Melanocyte of skin (primary cell): ENCODE measurements around the gene MGAT3. TPM values are rescaled to one million over a fixed set of nuclear protein-coding genes. Genes with fewer than 3 reads are reported as not detected.

ENCODE experiments used
- total RNA-seq, 2 donors: library from RNA; depleted of rRNA; stranded (reverse); fragments of >200 nt; gene quantifications; 2 replicates each; pipeline ENCODE4 v1.2.3, GENCODE V29; 2012

The MGAT3 gene
- under 1 TPM in 1 of 2 donors, not detected in 1; under 0.01 TPM for total RNA-seq

GRCh38 chr22:39456522-39457197 lies at the start of gene MGAT3:
Gene MGAT3, plus strand, starts transcription at chr22:39457012. Its CDS starts 30,336 bp downstream, at chr22:39487348.

GRCh38 chr22:39502109-39502788 lies 45.4 kb downstream of the MGAT3 start, which contains the start of gene MIEF1:
Gene MIEF1, plus strand, starts transcription at chr22:39502290. Its CDS starts 9,005 bp downstream, at chr22:39511295.

GRCh38 chr22:39520226-39521105 lies 63.7 kb downstream of the MGAT3 start, which contains the start of gene ATF4:
Gene ATF4, plus strand, starts transcription at chr22:39520562. Its CDS starts 884 bp downstream, at chr22:39521446.

GRCh38 chr22:39532215-39533073 lies 75.6 kb downstream of the MGAT3 start, which contains the start of gene RPS19BP1:
Gene RPS19BP1, minus strand, starts transcription at chr22:39532748. Its CDS starts 10 bp downstream, at chr22:39532738.

Other genes starting within 250 kb of the MGAT3 start
- not detected for gene PDGFB, start 212.0 kb upstream of the MGAT3 start, total RNA-seq
- gene RPL3, start 137.4 kb upstream of the MGAT3 start, total RNA-seq = 1,000 to 10,000 TPM in 1 of 2 donors, 100 to 1,000 TPM in 1; 905 to 1,405 TPM
- 10 to 100 TPM; 31.7 to 67.6 TPM for gene SYNGR1, start 107.0 kb upstream of the MGAT3 start, total RNA-seq
- 10 to 100 TPM; 13.4 to 14.3 TPM for gene TAB1, start 57.2 kb upstream of the MGAT3 start, total RNA-seq
- gene MIEF1, start 45.3 kb downstream of the MGAT3 start, total RNA-seq = 10 to 100 TPM; 23.4 to 29.0 TPM
- 100 to 1,000 TPM in 1 of 2 donors, 10 to 100 TPM in 1; 70.2 to 119 TPM for gene ATF4, start 63.5 kb downstream of the MGAT3 start, total RNA-seq
- 10 to 100 TPM; 46.1 to 58.9 TPM for gene RPS19BP1, start 75.7 kb downstream of the MGAT3 start, total RNA-seq
- under 1 TPM in 1 of 2 donors, not detected in 1; under 0.01 TPM for gene CACNA1I, start 113.7 kb downstream of the MGAT3 start, total RNA-seq